ENCODE measurements around the gene UBXN1. TPM values are rescaled to one million over a fixed set of nuclear protein-coding genes. Genes with fewer than 3 reads are reported as not detected.
"Not testable (repeated sequence)": the region's sequence is repeated elsewhere in the genome, so short reads cannot be mapped to it uniquely, and the experiment has no call there.

UBXN1 gene
- total RNA-seq, 1 donor from 2014 or later = 81.6 TPM

DNA sequence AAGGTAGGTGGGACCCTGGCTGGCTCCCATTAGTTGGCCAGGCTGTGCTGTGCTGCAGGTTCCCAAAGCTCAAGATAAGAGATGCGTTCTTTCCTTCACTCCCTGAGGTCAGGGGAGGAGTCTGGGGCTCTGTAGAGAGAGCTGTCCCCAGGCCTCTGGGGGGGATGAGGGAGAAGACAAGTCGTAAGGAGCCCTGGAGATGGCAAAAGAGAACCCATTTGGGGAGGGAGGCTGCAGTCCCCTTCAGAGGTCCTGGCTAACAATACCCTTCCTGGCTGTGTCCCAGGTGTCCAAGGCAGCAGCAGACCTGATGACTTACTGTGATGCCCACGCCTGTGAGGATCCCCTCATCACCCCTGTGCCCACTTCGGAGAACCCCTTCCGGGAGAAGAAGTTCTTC lies 29.5 kb upstream of the UBXN1 start:
- TF ChIP-seq CTCF (IDR thresholded peaks at IDR 0.05) = no peak
- H3K27me3 Mint-ChIP-seq (ENCODE audit: low read depth) = no peaks in the 10 kb centered on the region
- peaks cover 11% of the 10 kb centered on the region for H3K36me3 Mint-ChIP-seq (ENCODE audit: low read depth)
- no peaks in the 10 kb centered on the region for H3K9me3 Mint-ChIP-seq (ENCODE audit: low read depth)
- peak overlapping the region; percentile 87 for H3K4me3 Mint-ChIP-seq (ENCODE audit: unreplicated experiment)
- DNase-seq (ENCODE audit: low spot score) = no peak
- H3K27ac Mint-ChIP-seq (ENCODE audit: unreplicated experiment) = no peak overlapping the region
- peaks cover 38% of the 10 kb centered on the region for H3K4me1 Mint-ChIP-seq (ENCODE audit: low read depth)

- Mint-ChIP-seq H3K36me3 (ENCODE audit: low read depth) (peaks cover 10% of the 10 kb centered on the region), H3K4me1 (ENCODE audit: low read depth) (peaks cover 38% of the 10 kb centered on the region), H3K27ac (ENCODE audit: unreplicated experiment) (peak within 1 kb of the TSS; percentile 84), H3K27me3 (ENCODE audit: low read depth) (no peaks in the 10 kb centered on the region), H3K9me3 (ENCODE audit: low read depth) (no peaks in the 10 kb centered on the region), H3K4me3 (ENCODE audit: unreplicated experiment) (peak within 1 kb of the TSS; percentile 92)
- peak; percentile 69 for DNase-seq (ENCODE audit: low spot score)
- no peak for TF ChIP-seq CTCF (IDR thresholded peaks at IDR 0.05)
Observed at GRCh38 chr11:62707277-62707861, 28.5 kb upstream of the UBXN1 start, which contains the start of the genes BSCL2 and GNG3. Gene BSCL2, minus strand, starts transcription at chr11:62707424. Its CDS starts 229 bp downstream, at chr11:62707195. Gene GNG3, plus strand, starts transcription at chr11:62707676. Its CDS starts 620 bp downstream, at chr11:62708296.

DNA sequence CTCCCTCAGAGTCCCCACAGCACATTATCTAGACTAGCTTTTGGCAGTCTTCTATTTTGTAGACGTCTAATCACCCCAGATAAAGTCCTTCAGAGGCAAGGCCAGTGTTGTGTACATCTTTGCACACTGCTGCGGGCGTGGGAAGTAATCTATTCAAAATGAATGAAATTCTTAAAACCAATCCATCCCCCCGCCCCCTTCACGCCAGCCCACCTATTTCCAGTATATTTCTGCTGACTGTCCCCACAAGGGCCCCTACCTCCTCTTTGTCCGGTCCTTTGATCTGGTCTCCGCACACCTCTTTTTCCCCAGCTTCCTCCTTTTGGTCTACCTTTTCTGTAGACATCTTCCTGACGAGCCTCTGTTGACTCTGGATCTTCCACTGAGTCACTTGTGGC lies 28.0 kb upstream of the UBXN1 start:
- no peaks in the 10 kb centered on the region for H3K27me3 Mint-ChIP-seq (ENCODE audit: low read depth)
- no peaks in the 10 kb centered on the region for H3K9me3 Mint-ChIP-seq (ENCODE audit: low read depth)
- H3K36me3 Mint-ChIP-seq (ENCODE audit: low read depth) = peaks cover 8% of the 10 kb centered on the region
- peaks cover 38% of the 10 kb centered on the region for H3K4me1 Mint-ChIP-seq (ENCODE audit: low read depth)
- peak overlapping the region; percentile 92 for H3K4me3 Mint-ChIP-seq (ENCODE audit: unreplicated experiment)
- no peak for TF ChIP-seq CTCF (IDR thresholded peaks at IDR 0.05)
- DNase-seq (ENCODE audit: low spot score) = no peak
- H3K27ac Mint-ChIP-seq (ENCODE audit: unreplicated experiment) = peak overlapping the region; percentile 84

DNA sequence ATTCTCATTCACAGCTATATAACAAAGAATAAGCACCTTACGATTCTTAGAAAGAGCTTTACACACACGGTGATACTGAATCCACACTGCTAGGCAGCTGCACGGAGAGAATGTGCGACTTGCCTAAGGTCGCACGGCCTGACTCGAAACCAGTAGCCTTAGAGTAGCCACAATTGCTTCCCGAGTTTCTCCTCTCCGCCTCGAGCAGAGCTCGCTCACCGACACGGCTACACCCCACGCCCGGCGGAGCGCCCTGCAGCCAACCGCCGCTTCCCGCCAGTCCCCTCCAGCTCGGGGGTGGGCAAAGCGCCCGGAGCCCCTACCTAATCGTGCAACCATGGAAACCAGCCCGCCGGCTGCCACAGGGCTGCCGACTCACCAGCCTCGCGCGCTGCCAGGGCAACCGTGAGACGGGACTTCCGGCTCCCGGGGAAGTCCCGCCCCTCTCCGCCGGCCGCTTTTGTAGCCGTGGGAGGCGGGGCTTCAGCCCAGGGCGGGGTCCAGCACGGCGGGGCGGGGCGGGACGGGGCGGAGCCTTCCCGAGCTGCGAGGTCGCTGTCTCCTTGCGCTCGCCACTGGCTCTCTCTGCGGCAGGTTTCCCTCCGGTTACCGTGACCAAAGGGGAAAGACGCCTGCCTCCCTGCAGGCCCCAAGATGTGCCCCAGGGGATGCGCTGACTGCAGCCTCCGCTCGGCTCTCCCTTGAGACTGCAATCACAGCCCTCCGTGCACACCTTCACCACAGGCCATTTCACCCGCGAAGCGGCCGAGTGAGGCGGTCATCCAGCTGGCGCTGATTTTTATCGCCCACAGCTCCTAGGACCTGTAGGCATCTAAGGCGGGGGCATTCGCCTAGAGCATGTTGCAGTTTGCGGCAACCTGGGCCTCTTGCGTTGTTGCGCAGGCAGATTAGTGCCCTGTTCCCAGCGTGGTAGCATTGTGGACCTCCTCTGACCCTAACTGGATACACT lies 27.3 kb upstream of the UBXN1 start:
- peak overlapping the region; percentile 95 for H3K27ac Mint-ChIP-seq (ENCODE audit: unreplicated experiment)
- H3K4me1 Mint-ChIP-seq (ENCODE audit: low read depth) = peaks cover 38% of the 10 kb centered on the region
- TF ChIP-seq CTCF (IDR thresholded peaks at IDR 0.05) = no peak
- H3K27me3 Mint-ChIP-seq (ENCODE audit: low read depth) = no peaks in the 10 kb centered on the region
- peak; percentile 97 for DNase-seq (ENCODE audit: low spot score)
- peaks cover 8% of the 10 kb centered on the region for H3K36me3 Mint-ChIP-seq (ENCODE audit: low read depth)
- H3K9me3 Mint-ChIP-seq (ENCODE audit: low read depth) = no peaks in the 10 kb centered on the region
- peak overlapping the region; percentile 92 for H3K4me3 Mint-ChIP-seq (ENCODE audit: unreplicated experiment)

DNA sequence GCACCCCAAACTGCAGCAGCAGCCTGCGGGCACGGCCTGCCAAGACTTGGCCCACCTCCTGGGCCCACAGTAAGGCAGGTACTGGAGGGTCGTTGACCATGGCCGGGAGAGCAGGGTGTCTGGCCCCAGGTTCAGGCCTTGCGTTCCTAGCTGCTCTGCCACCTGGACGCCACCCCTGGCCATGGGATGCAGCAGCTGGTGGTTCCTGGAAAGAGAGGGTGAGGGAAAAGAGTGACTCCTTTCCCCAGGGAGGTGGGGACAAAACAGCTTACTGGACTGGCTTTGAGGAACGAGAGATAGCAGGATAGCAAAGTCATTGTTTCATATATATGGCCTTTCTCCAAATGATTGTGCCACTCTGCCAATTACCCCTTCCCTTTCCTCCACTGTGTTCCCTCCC lies 26.5 kb upstream of the UBXN1 start:
- Mint-ChIP-seq H3K9me3 (ENCODE audit: low read depth) (no peaks in the 10 kb centered on the region), H3K36me3 (ENCODE audit: low read depth) (peaks cover 7% of the 10 kb centered on the region), H3K27me3 (ENCODE audit: low read depth) (no peaks in the 10 kb centered on the region), H3K27ac (ENCODE audit: unreplicated experiment) (peak overlapping the region; percentile 95), H3K4me1 (ENCODE audit: low read depth) (peaks cover 38% of the 10 kb centered on the region), H3K4me3 (ENCODE audit: unreplicated experiment) (peak overlapping the region; percentile 92)
- TF ChIP-seq CTCF (IDR thresholded peaks at IDR 0.05) = no peak
- DNase-seq (ENCODE audit: low spot score) = no peak

DNA sequence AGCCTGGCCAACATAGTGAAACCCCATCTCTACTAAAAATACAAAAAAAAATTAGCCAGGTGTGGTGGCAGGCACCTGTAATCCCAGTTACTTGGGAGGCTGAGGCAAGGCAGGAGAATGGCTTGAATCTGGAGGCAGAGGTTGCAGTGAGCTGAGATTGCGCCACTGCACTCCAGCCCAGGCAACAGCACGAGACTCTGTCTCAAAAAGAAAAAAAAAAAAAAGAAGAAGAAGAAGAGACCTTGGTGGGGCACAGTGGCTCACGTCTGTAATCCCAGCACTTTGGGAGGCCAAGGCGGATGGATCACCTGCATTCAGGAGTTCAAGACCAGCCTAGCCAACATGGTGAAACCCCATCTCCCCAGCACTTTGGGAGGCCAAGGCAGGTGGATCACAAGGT lies 25.0 kb upstream of the UBXN1 start:
- peaks cover 25% of the 10 kb centered on the region for H3K4me1 Mint-ChIP-seq (ENCODE audit: low read depth)
- H3K27ac Mint-ChIP-seq (ENCODE audit: unreplicated experiment); H3K36me3 Mint-ChIP-seq (ENCODE audit: low read depth); H3K27me3 Mint-ChIP-seq (ENCODE audit: low read depth); DNase-seq (ENCODE audit: low spot score); H3K9me3 Mint-ChIP-seq (ENCODE audit: low read depth); H3K4me3 Mint-ChIP-seq (ENCODE audit: unreplicated experiment): not testable (repeated sequence)

All from chondrocyte (in vitro differentiated cells).